ENCODE data around the gene KSR2.

DNA sequence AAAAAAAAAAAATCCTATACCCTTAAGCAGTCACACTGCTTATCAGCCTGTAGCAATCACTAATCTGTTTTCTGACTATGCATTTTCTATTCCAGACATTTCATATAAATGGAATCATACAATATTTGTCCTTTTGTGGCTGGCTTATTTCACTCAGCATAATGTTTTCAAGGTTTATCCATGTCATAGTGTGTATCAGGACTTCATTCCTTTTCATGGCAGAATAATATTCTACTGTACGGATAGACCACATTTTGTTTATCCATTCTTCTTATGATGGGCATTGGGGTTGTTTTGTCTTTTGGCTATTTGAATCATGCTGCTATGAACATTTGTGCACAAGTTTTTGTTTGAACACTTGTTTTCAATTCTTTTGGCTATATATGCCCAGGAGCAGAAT lies 8.6 kb upstream of the KSR2 start:
- TF ChIP-seq CTCF (IDR thresholded peaks at IDR 0.05) = no peak
- no peak for TF ChIP-seq POLR2A (IDR thresholded peaks at IDR 0.05)
